GM06990 (cell line): ENCODE results near the gene PHB1.

ENCODE experiments used
- DNase-seq: peaks from one replicate; pipeline ENCODE4 v3.0.0-alpha.2; 2011; ENCODE audit not compliant: insufficient read length; ENCODE audit errors: extremely low read depth
- H3K27me3 ChIP-seq: replicated peaks from 2 replicates; pipeline ENCODE4 v1.6.0; 2011; ENCODE audit warnings: low read length; ENCODE audit not compliant: control insufficient read depth, insufficient read depth
- H3K36me3 ChIP-seq: 2 replicates; pipeline ENCODE4 v1.5.1; 2011; ENCODE audit warnings: low read length; ENCODE audit not compliant: control insufficient read depth, insufficient read depth
- H3K4me3 ChIP-seq: replicated peaks from 2 replicates; pipeline ENCODE4 v1.5.1; 2011; ENCODE audit warnings: low read depth, mild to moderate bottlenecking, control low read depth, low read length
- CTCF ChIP-seq: IDR thresholded peaks from 2 replicates; pipeline ENCODE4 v1.5.1; 2011; ENCODE audit warnings: low read length, control low read depth, mild to moderate bottlenecking, inconsistent platforms; ENCODE audit not compliant: insufficient read depth, poor library complexity, severe bottlenecking

Gene PHB1

GRCh38 chr17:49414622-49415350 lies at the start of gene PHB1:
TSS of gene PHB1 (minus strand) at chr17:49414882. CDS start at chr17:49413264, 1,618 bp downstream.
- H3K4me3 ChIP-seq: peak within 1 kb of the TSS; percentile 86
- TF ChIP-seq CTCF: no peak
- no peaks in the 10 kb centered on the region for H3K27me3 ChIP-seq
- H3K36me3 ChIP-seq: peaks cover 15% of the 10 kb centered on the region
- peak; percentile 86 for DNase-seq

- DNase-seq: no peak
- no peaks in the 10 kb centered on the region for H3K36me3 ChIP-seq
- H3K27me3 ChIP-seq: peaks cover 4% of the 10 kb centered on the region
- no peak overlapping the region for H3K4me3 ChIP-seq
- no peak for TF ChIP-seq CTCF
Measured at GRCh38 chr17:49464049-49464448, 49.4 kb upstream of the PHB1 start.

GRCh38 chr17:49461580-49461979 lies 46.9 kb upstream of the PHB1 start:
- Histone ChIP-seq H3K4me3 (no peak overlapping the region), H3K27me3 (peaks cover 4% of the 10 kb centered on the region), H3K36me3 (no peaks in the 10 kb centered on the region)
- DNase-seq: no peak
- TF ChIP-seq CTCF: no peak

- H3K36me3 ChIP-seq: no peaks in the 10 kb centered on the region
- TF ChIP-seq CTCF: no peak
- peaks cover 4% of the 10 kb centered on the region for H3K27me3 ChIP-seq
- no peak overlapping the region for H3K4me3 ChIP-seq
- DNase-seq: no peak
Measured at GRCh38 chr17:49460401-49460800, 45.7 kb upstream of the PHB1 start.

- Histone ChIP-seq H3K27me3 (peaks cover 4% of the 10 kb centered on the region), H3K4me3 (no peak overlapping the region), H3K36me3 (no peaks in the 10 kb centered on the region)
- no peak for TF ChIP-seq CTCF
- DNase-seq: no peak
Measured at GRCh38 chr17:49459401-49459984, 44.8 kb upstream of the PHB1 start.
